ENCODE measurements around the gene SERPINA12.

GRCh38 chr14:94499673-94500072, 9.6 kb downstream of the SERPINA12 start:
- TF ChIP-seq CTCF (IDR thresholded peaks at IDR 0.05): no peak
- no peak for TF ChIP-seq POLR2A (IDR thresholded peaks at IDR 0.05)

All from stomach (tissue), 4 donors.